Heart right ventricle (tissue), 16 donors: Measurements from ENCODE around the gene TXNL1. TPM values are rescaled to one million over a fixed set of nuclear protein-coding genes. Genes with fewer than 3 reads are reported as not detected.

Source experiments
- ATAC-seq, 8 donors: fragments of 200-7000 bp; cut with Tn5 transposase; one replicate each; pipeline ENCODE4 v1.9.1; 2020; ENCODE audit warnings: mild to moderate bottlenecking in 8 of 8, moderate library complexity in 8 of 8, moderate number of reproducible peaks in 1 of 8
- DNase-seq, 2 donors: peaks; one replicate each; pipeline ENCODE4 v3.0.0-alpha.2; 2020
- H3K27ac ChIP-seq, 10 donors: fragments of 200-600 bp; sonication (generic) in 2 of 10; one replicate each; pipeline versions ENCODE4 v1.5.0 to v1.8.0; 2020 to 2022; ENCODE audit warnings: mild to moderate bottlenecking in 3 of 10
- H3K27me3 ChIP-seq, 7 donors: fragments of 200-600 bp; one replicate each; pipeline ENCODE4 v1.8.0; 2021 to 2022; ENCODE audit warnings: mild to moderate bottlenecking in 2 of 7
- H3K36me3 ChIP-seq, 9 donors: fragments of 200-600 bp; sonication (generic) in 1 of 9; one replicate each; pipeline versions ENCODE4 v1.5.0 to v1.8.0; 2020 to 2022; ENCODE audit warnings: mild to moderate bottlenecking in 2 of 9
- H3K4me1 ChIP-seq, 9 donors: fragments of 200-600 bp; sonication (generic) in 1 of 9; one replicate each; pipeline versions ENCODE4 v1.5.0 to v1.8.0; 2020 to 2022; ENCODE audit warnings: mild to moderate bottlenecking in 4 of 9
- H3K4me3 ChIP-seq, 10 donors: fragments of 200-600 bp; sonication (generic) in 2 of 10; one replicate each; pipeline versions ENCODE4 v1.5.0 to v1.8.0; 2020 to 2022; ENCODE audit warnings: mild to moderate bottlenecking in 7 of 10, moderate library complexity in 2 of 10
- H3K9me3 ChIP-seq, 11 donors: fragments of 200-600 bp in 10 of 11; sonication (generic) in 2 of 11; one replicate each; pipeline versions ENCODE4 v1.5.0 to v1.8.0; 2013 to 2022; ENCODE audit warnings: mild to moderate bottlenecking in 2 of 11, control low read depth in 1 of 11, moderate library complexity in 1 of 11
- WGBS, 2 donors: extraction: QIAGEN DNeasy Blood & Tissue Kit; methylation state at CpG; one replicate each; pipeline ENCODE4 v1.1.7; 2013; ENCODE audit warnings: inconsistent platforms in 1 of 2; 5-methylcytosine and 5-hydroxymethylcytosine counted together
- intact Hi-C, 10 donors: fragments of 100-400 bp; cut with DNase I; formaldehyde crosslinking; loops; one replicate each; pipeline versions ENCODE4 v1.11.1 to v1.14.2; 2022
- polyA plus RNA-seq, 2 donors: library from polyadenylated mRNA; stranded (reverse); fragments of 200-250 nt; gene quantifications; one replicate each; pipeline ENCODE4 v1.2.3, GENCODE V29; 2013
- total RNA-seq, 10 donors: library from RNA; stranded (reverse); fragmentation: NEBNext Ultra II Directional in 3 of 10; extraction: Animal tissue kit (Norgen Biotek cat#: 25700) in 3 of 10; gene quantifications; one replicate each; pipeline versions ENCODE4 v1.2.1 to v1.2.4, GENCODE V29; 2021 to 2023
- TF ChIP-seq, protein P1 (sequence below), 9 donors: fragments of 200-600 bp; sonication (generic) in 2 of 9; IDR thresholded peaks; one replicate each; pipeline versions ENCODE4 v1.5.0 to v1.8.0; 2021 to 2022; ENCODE audit warnings: antibody characterized with exemption in 9 of 9, mild to moderate bottlenecking in 5 of 9, moderate library complexity in 1 of 9
- donor health status: Arrhythmogenic right ventricular cardiomyopathy.
- donor health status: ischemic (EF 13 %, LVEDD 7.1; RV severe dilation, severe dysfunction).
- donor health status: healthy with polysubstance abuse.
- donor health status: DM: no; HTN: yes; CAD: no.
- donor health status: DM: no; HTN: no; CAD: no.
- donor health status: ischemic (EF 25% LVEDD 6.9; RV normal size, moderate dysfunction).
- donor health status: ischemic (EF 25% LVEDD 5.7; RV mildly dilated, moderate dysfunction).
- donor health status: healthy.
- donor health status: DM: yes; HTN: yes; CAD: no.
- donor health status: Ischemic cardiomyopathy.
- donor health status: ischemic (EF 35%, LVEDD 5.7; RV mildly dilated, moderate dysfunction).
- donor health status: nonischemic (EF 11% LVEDD 7.7; RV severe dilation, severe dysfunction).
- donor health status: DM: yes; HTN: yes; CAD: no.
- donor health status: PGD.
- donor health status: ischemic (EF 29% LVEDD 5.4; RV normal size, mild dysfunction).
- donor health status: nonischemic (EF 23%, LVEDD 6.1; RV moderate dilation, normal function).

TXNL1 gene
- total and polyA plus RNA-seq, 12 donors = 45.0 to 112 (median 89.3) TPM

GRCh38 chr18:56647071-56647470 is 8.7 kb upstream of the TXNL1 start:
- no peaks in the 10 kb centered on the region for H3K27me3 ChIP-seq
- no peak overlapping the region for H3K4me3 ChIP-seq
- TF ChIP-seq, protein P1, sequence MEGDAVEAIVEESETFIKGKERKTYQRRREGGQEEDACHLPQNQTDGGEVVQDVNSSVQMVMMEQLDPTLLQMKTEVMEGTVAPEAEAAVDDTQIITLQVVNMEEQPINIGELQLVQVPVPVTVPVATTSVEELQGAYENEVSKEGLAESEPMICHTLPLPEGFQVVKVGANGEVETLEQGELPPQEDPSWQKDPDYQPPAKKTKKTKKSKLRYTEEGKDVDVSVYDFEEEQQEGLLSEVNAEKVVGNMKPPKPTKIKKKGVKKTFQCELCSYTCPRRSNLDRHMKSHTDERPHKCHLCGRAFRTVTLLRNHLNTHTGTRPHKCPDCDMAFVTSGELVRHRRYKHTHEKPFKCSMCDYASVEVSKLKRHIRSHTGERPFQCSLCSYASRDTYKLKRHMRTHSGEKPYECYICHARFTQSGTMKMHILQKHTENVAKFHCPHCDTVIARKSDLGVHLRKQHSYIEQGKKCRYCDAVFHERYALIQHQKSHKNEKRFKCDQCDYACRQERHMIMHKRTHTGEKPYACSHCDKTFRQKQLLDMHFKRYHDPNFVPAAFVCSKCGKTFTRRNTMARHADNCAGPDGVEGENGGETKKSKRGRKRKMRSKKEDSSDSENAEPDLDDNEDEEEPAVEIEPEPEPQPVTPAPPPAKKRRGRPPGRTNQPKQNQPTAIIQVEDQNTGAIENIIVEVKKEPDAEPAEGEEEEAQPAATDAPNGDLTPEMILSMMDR (IDR thresholded peaks at IDR 0.05) = no peak

DNA sequence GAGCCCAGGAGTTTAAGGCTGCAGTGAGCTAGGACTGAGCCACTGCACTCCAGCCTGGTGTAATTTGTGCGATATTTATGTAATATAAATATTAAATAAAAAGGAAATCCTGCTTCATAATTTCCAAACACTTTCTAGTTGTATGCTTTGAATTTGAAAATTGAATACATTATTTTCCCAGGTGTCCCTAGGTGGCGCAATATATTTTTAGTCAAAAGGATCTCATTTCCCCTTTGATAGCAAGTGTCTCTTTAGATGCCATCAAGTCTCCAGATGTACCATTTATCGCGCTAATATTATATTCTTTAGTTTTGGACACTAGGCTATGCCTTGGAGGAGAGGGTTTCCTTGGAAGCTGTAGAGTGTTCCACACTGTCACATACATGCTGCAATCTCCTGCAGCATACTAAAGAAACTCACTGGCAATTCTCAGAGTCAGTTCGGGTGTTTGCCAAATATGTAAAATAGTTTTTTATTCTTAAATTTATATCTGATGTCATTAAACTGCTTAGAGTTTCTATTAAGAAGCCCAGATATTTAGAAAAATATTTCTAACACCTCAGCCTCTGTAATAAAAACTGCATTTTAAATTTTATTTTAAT is 7.1 kb upstream of the TXNL1 start:
- H3K27me3 ChIP-seq = no peaks in the 10 kb centered on the region
- peaks cover 0 to 12% (median 1%) of the 10 kb centered on the region in 9 donors for H3K4me1 ChIP-seq
- H3K9me3 ChIP-seq = no peaks in the 10 kb centered on the region
- no peaks in the 10 kb centered on the region for H3K36me3 ChIP-seq
- intact Hi-C loops = no loop called here
- DNase-seq (no peak), ATAC-seq (no peak)
- H3K4me3 ChIP-seq = no peak overlapping the region
- 70 to 77% methylated on average over 5 of the region's 5 CpGs for WGBS, 2 donors
- TF ChIP-seq, protein P1 (IDR thresholded peaks at IDR 0.05) = peak in 8 of 9 donors; percentile 6 to 55 (median 42)
- H3K27ac ChIP-seq = no peak overlapping the region

More at GRCh38 chr18:56647071-56647470, 8.7 kb upstream of the TXNL1 start:
- Histone ChIP-seq H3K9me3 (no peaks in the 10 kb centered on the region), H3K4me1 (peaks cover 1 to 22% (median 5%) of the 10 kb centered on the region in 9 donors), H3K27ac (no peak overlapping the region), H3K36me3 (no peaks in the 10 kb centered on the region)
- ATAC-seq (no peak), DNase-seq (no peak)
- intact Hi-C loops = no loop called here

DNA sequence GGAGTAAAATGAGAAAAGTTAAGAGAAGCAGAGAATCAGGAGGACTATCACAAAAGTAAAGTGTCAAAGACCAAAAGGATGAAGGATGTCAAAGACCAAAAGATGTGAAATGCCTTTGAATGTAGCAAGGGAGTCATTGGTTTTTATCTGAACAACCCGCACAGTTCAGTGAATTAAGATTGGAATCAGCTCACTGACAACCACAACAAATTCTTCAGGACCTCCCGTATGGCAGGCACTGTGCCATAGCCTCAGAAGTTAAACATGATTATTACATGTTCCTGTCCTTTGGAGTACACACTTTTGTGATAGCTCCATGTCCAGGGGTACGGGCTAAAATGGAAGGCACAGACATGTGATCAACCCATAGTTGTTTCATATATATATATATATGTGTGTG is 5.0 kb upstream of the TXNL1 start:
- Histone ChIP-seq H3K36me3 (no peaks in the 10 kb centered on the region), H3K4me3 (no peak overlapping the region), H3K27ac (no peak overlapping the region), H3K4me1 (peaks cover 0 to 15% (median 5%) of the 10 kb centered on the region in 9 donors), H3K27me3 (no peaks in the 10 kb centered on the region), H3K9me3 (no peaks in the 10 kb centered on the region)
- DNase-seq = no peak
- 78 to 86% methylated on average over 3 of the region's 3 CpGs for WGBS, 2 donors
- intact Hi-C loops = no loop called here
- no peak for ATAC-seq
- TF ChIP-seq, protein P1 (IDR thresholded peaks at IDR 0.05) = no peak

GRCh38 chr18:56641714-56642337 is 3.4 kb upstream of the TXNL1 start:
- WGBS, 2 donors = 71 to 72% methylated on average over 8 of the region's 8 CpGs
- DNase-seq (no peak), ATAC-seq (no peak)
- intact Hi-C loops = no loop called here
- H3K4me3 ChIP-seq = no peak overlapping the region
- no peaks in the 10 kb centered on the region for H3K9me3 ChIP-seq
- H3K27me3 ChIP-seq = no peaks in the 10 kb centered on the region
- H3K27ac ChIP-seq = no peak overlapping the region
- TF ChIP-seq, protein P1 (IDR thresholded peaks at IDR 0.05) = no peak
- H3K4me1 ChIP-seq = peaks cover 0 to 12% (median 5%) of the 10 kb centered on the region in 9 donors
- no peaks in the 10 kb centered on the region for H3K36me3 ChIP-seq
